SH-SY5Y (cell line): ENCODE measurements around the gene WDFY3.

ENCODE experiments used
- GATA2 ChIP-seq: IDR thresholded peaks from 2 replicates; pipeline ENCODE4 v1.6.1; 2011; ENCODE audit warnings: mild to moderate bottlenecking, low read depth, low read length
- GATA3 ChIP-seq: IDR thresholded peaks from 2 replicates; pipeline ENCODE4 v1.6.1; 2011; ENCODE audit warnings: low read depth, mild to moderate bottlenecking, low read length, moderate library complexity

DNA sequence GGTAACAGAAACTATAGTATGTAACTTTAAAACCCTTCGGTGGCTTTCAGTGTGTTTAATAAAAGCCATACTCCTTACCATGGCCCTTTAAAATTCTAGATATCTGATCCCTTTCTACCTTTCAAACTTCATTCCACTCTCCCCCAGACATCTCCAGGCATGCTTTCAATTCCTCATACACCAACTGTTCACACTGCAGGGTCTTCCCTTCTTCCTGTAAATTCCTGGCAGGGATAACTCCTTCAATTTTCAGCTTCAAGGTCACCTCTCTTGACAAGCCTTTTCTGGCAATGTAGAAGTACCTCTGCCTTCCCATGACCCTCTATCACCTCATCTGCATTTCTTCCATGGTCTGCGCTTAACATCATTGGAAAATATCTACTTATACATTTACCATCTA lies 60.8 kb downstream of the WDFY3 start:
- TF ChIP-seq GATA2 (no peak), GATA3 (no peak)
